NCI-H2171 treated with DMSO at 0.1 percent for 48 hours (cell line): ENCODE data around the gene RNF40.

Source experiments
- DNase-seq: peaks from one replicate; lab custom pipeline; 2025; lab: John Stamatoyannopoulos, UW

RNF40 gene

GRCh38 chr16:30762991-30763725 lies 1.0 kb downstream of the RNF40 start:
- no peak for DNase-seq

GRCh38 chr16:30764086-30764485 lies 2.0 kb downstream of the RNF40 start:
- no peak for DNase-seq

- no peak for DNase-seq
Observed at GRCh38 chr16:30764816-30765465, 2.8 kb downstream of the RNF40 start.

GRCh38 chr16:30766206-30766932 lies 4.2 kb downstream of the RNF40 start:
- DNase-seq, result no peak

GRCh38 chr16:30766933-30767284 lies 4.8 kb downstream of the RNF40 start:
- DNase-seq, result no peak

GRCh38 chr16:30767767-30768465 lies 5.8 kb downstream of the RNF40 start:
- DNase-seq, result no peak

GRCh38 chr16:30768583-30769181 lies 6.6 kb downstream of the RNF40 start:
- DNase-seq, result no peak

GRCh38 chr16:30769379-30770089 lies 7.4 kb downstream of the RNF40 start:
- no peak for DNase-seq

GRCh38 chr16:30771726-30772125 lies 9.6 kb downstream of the RNF40 start:
- no peak for DNase-seq

GRCh38 chr16:30773826-30774225 lies 11.7 kb downstream of the RNF40 start:
- DNase-seq, result no peak

GRCh38 chr16:30774367-30775130 lies 12.4 kb downstream of the RNF40 start:
- DNase-seq, result no peak

GRCh38 chr16:30775131-30775391 lies 12.9 kb downstream of the RNF40 start:
- no peak for DNase-seq

- DNase-seq, result peak; percentile 75
Observed at GRCh38 chr16:30775392-30776188, 13.5 kb downstream of the RNF40 start.

GRCh38 chr16:30777591-30778297 lies 15.6 kb downstream of the RNF40 start:
- DNase-seq, result no peak

GRCh38 chr16:30778549-30779244 lies 16.6 kb downstream of the RNF40 start:
- no peak for DNase-seq

GRCh38 chr16:30779596-30779995 lies 17.5 kb downstream of the RNF40 start:
- DNase-seq, result no peak

- no peak for DNase-seq
Observed at GRCh38 chr16:30780021-30780420, 17.9 kb downstream of the RNF40 start.

GRCh38 chr16:30780549-30780948 lies 18.4 kb downstream of the RNF40 start:
- DNase-seq, result no peak
